Thoracic aorta (tissue), 2 donors: ENCODE results near the gene CHERP. TPM values are rescaled to one million over a fixed set of nuclear protein-coding genes. Genes with fewer than 3 reads are reported as not detected.
"Not testable (repeated sequence)": the region's sequence is repeated elsewhere in the genome, so short reads cannot be mapped to it uniquely, and the experiment has no call there.

Experiments used
- ATAC-seq: fragments of 150-250 bp; one replicate; pipeline ENCODE4 v1.8.0; 2017; ENCODE audit warnings: low read depth; ENCODE audit not compliant: insufficient number of reproducible peaks, low FRiP score
- DNase-seq: peaks from one replicate; pipeline ENCODE4 v3.0.0-alpha.2; 2020; ENCODE audit warnings: low spot score
- H3K27ac ChIP-seq, 2 donors: fragments of 200-600 bp; sonication (generic); 1 replicate in 1 of 2; 2 replicates in 1 of 2; pipeline ENCODE4 v1.5.1; 2016; ENCODE audit warnings: mild to moderate bottlenecking in 2 of 2, moderate library complexity in 2 of 2
- H3K27me3 ChIP-seq: fragments of 200-600 bp; sonication (generic); replicated peaks from 2 replicates; pipeline ENCODE4 v1.6.0; 2016; ENCODE audit warnings: mild to moderate bottlenecking; ENCODE audit not compliant: insufficient read depth
- H3K36me3 ChIP-seq: fragments of 200-600 bp; sonication (generic); one replicate; pipeline ENCODE4 v1.5.1; 2016
- H3K4me1 ChIP-seq, 2 donors: fragments of 200-600 bp; sonication (generic); 1 replicate in 1 of 2; 2 replicates in 1 of 2; pipeline versions ENCODE4 v1.5.1 to v1.6.0; 2016; ENCODE audit warnings: low read depth in 2 of 2, mild to moderate bottlenecking in 1 of 2; ENCODE audit not compliant: control insufficient read depth in 1 of 2
- H3K4me3 ChIP-seq: fragments of 200-600 bp; sonication (generic); 2 replicates; pipeline ENCODE4 v1.5.1; 2016; ENCODE audit warnings: mild to moderate bottlenecking
- H3K9me3 ChIP-seq: fragments of 200-600 bp; sonication (generic); 2 replicates; pipeline ENCODE4 v1.5.1; 2016
- CTCF ChIP-seq: fragments of 200-600 bp; sonication (generic); IDR thresholded peaks from one replicate; pipeline ENCODE4 v1.5.1; 2019; ENCODE audit warnings: antibody characterized with exemption
- total RNA-seq, 2 donors: library from RNA; depleted of rRNA; stranded (reverse); fragments of >200 nt; gene quantifications; one replicate each; pipeline versions ENCODE4 v1.1.0 to v1.2.3, GENCODE V29; 2016

Gene CHERP
- total RNA-seq, 2 donors from 2014 or later: 9.3 to 18.4 TPM

- Histone ChIP-seq H3K36me3 (peaks cover 23% of the 10 kb centered on the region), H3K4me1 (no peaks in the 10 kb centered on the region), H3K4me3 (no peak overlapping the region), H3K9me3 (no peaks in the 10 kb centered on the region), H3K27me3 (no peaks in the 10 kb centered on the region), H3K27ac (no peak overlapping the region)
- DNase-seq (no peak), ATAC-seq (no peak)
- no peak for TF ChIP-seq CTCF
These were observed 6.7 kb upstream of the CHERP start for GRCh38 chr19:16548956-16549355.

GRCh38 chr19:16544473-16545231 is 2.4 kb upstream of the CHERP start:
- Histone ChIP-seq H3K27ac (no peak overlapping the region), H3K36me3 (peaks cover under 1% of the 10 kb centered on the region), H3K4me3 (no peak overlapping the region), H3K9me3 (no peaks in the 10 kb centered on the region), H3K27me3 (no peaks in the 10 kb centered on the region), H3K4me1 (peaks cover 22 to 35% of the 10 kb centered on the region in 2 donors)
- DNase-seq (no peak), ATAC-seq (no peak)
- no peak for TF ChIP-seq CTCF

DNA sequence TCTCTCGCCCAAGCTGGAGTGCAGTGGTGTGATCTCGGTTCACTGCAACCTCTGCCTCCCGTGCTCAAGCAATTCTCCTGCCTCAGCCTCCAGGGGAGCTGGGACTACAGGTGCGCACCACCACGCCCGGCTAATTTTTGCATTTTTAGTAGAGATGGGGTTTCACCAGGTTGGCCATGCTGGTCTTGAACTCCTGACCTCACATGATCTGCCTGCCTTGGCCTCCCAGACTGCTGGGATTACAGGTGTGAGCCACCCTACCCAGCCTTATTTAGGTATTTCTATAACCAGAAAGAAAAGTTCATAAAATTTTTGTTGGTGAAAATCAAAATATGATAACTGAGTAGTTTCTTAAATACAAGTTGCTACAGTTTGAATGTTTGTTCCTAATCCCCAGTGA is 1.5 kb upstream of the CHERP start:
- not testable (repeated sequence) for H3K27ac ChIP-seq, H3K4me3 ChIP-seq, ATAC-seq, H3K9me3 ChIP-seq, H3K27me3 ChIP-seq, H3K36me3 ChIP-seq, DNase-seq
- H3K4me1 ChIP-seq: peaks cover 22 to 38% of the 10 kb centered on the region in 2 donors

- DNase-seq (no peak), ATAC-seq (no peak)
- H3K27me3 ChIP-seq: no peaks in the 10 kb centered on the region
- H3K27ac ChIP-seq: peak overlapping the region; percentile 68 to 79
- peaks cover 22 to 45% of the 10 kb centered on the region in 2 donors for H3K4me1 ChIP-seq
- TF ChIP-seq CTCF: no peak
- peak overlapping the region; percentile 94 for H3K4me3 ChIP-seq
- H3K9me3 ChIP-seq: no peaks in the 10 kb centered on the region
- no peaks in the 10 kb centered on the region for H3K36me3 ChIP-seq
These were observed 754 bp upstream of the CHERP start for GRCh38 chr19:16542910-16543472.

DNA sequence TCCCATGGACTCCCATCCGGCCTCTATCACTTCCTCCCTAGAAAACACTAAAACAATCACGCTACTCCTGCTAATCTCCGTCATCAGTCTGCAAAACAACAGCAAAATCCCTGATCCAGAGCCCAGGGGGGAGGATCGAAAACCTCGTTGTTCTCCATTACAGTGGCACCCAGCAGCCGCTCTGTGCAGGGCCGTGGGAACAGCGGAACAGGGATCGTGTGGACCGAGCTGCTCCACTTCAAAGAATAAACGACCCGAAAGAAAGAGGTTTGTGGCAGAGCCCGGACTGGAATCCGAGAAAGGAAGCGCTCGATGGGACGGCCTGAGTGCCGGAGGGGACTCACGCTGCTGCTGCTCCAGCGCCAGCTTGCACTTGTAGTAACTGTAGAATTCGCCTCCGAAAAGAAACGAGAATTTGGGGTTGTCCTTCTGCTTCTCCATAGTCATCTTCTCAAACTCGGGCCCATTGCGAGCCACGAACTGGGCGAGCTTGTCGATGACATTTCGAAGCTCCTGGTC is 652 bp downstream of the CHERP start:
- Histone ChIP-seq H3K4me1 (peaks cover 22 to 45% of the 10 kb centered on the region in 2 donors), H3K27me3 (no peaks in the 10 kb centered on the region), H3K36me3 (peaks cover 9% of the 10 kb centered on the region), H3K4me3 (peak overlapping the region; percentile 94), H3K9me3 (no peaks in the 10 kb centered on the region), H3K27ac (peak overlapping the region; percentile 65 to 70)
- ATAC-seq (no peak), DNase-seq (no peak)
- no peak for TF ChIP-seq CTCF
